HCT116 (cell line): ENCODE data around the gene NDUFB3. TPM values are rescaled to one million over a fixed set of nuclear protein-coding genes. Genes with fewer than 3 reads are reported as not detected.

Experiments
- ATAC-seq: fragments of 200-7000 bp; cut with Tn5 transposase; 2 replicates; pipeline ENCODE4 v1.9.1; 2020; ENCODE audit warnings: mild to moderate bottlenecking, moderate library complexity
- BruUV-seq: library from RNA; stranded (reverse); fragments of 400-500 nt; replicated peaks from 2 replicates; lab custom pipeline; 2021; lab: Mats Ljungman, UMichigan
- CTCF ChIA-PET: fragments of 300-600 bp; sonication (Branson Sonifier 250); formaldehyde crosslinking; loops from one replicate; lab custom pipeline; 2021; ENCODE audit warnings: antibody characterized with exemption; lab: Charles Lee
- POLR2A ChIA-PET: fragments of 300-600, 350-600 bp; sonication (Branson Sonifier 250); formaldehyde crosslinking; loops from one replicate; lab custom pipeline; 2021; ENCODE audit warnings: antibody characterized with exemption; lab: Charles Lee
- RAD21 ChIA-PET, 2 experiments: fragments of 300-600 bp; sonication (Branson Sonifier 250); formaldehyde crosslinking; loops; one replicate each; lab custom pipeline; 2023; ENCODE audit warnings: low total read pairs in 2 of 2; ENCODE audit not compliant: uncharacterized antibody in 2 of 2, unreplicated experiment in 2 of 2, low non-redundant PET in 1 of 2; lab: Charles Lee
- DNase-seq: peaks from one replicate; pipeline ENCODE4 v3.0.0-alpha.2; 2010; ENCODE audit warnings: low read depth, low spot score
- H2AFZ ChIP-seq: fragments of 200-600 bp; shearing (Covaris generic), sonication (generic); 2 replicates; pipeline ENCODE4 v1.6.1; 2017; ENCODE audit warnings: low read depth, mixed run types, mixed read lengths, antibody characterized with exemption, low read length; ENCODE audit not compliant: poor library complexity, severe bottlenecking
- H3K27ac ChIP-seq: 2 replicates; pipeline ENCODE4 v1.5.1; 2012; ENCODE audit warnings: low read depth, low read length
- H3K27me3 ChIP-seq: fragments of 200-600 bp; sonication (generic); 2 replicates; pipeline ENCODE4 v1.6.1; 2016; ENCODE audit warnings: mixed run types, low read length, mixed read lengths; ENCODE audit not compliant: insufficient read depth
- H3K36me3 ChIP-seq, 2 experiments: fragments of 200-500 bp in 1 of 2; fragments of 200-600 bp in 1 of 2; sonication (Bioruptor generic) in 1 of 2; sonication (generic) in 1 of 2; 2 replicates each; pipeline versions ENCODE4 v1.5.1 to v1.6.1; 2014 to 2016; ENCODE audit warnings: low read length in 2 of 2, inconsistent platforms in 1 of 2, mixed read lengths in 1 of 2, mixed run types in 1 of 2; ENCODE audit not compliant: insufficient read depth in 2 of 2, control insufficient read depth in 1 of 2
- H3K4me1 ChIP-seq, 2 experiments: fragments of 200-600 bp in 1 of 2; sonication (generic) in 1 of 2; 2 replicates each; pipeline versions ENCODE4 v1.5.1 to v1.6.1; 2012 to 2017; ENCODE audit warnings: low read length in 2 of 2, inconsistent platforms in 1 of 2, mild to moderate bottlenecking in 1 of 2, mixed read lengths in 1 of 2, mixed run types in 1 of 2, moderate library complexity in 1 of 2; ENCODE audit not compliant: insufficient read depth in 2 of 2, control insufficient read depth in 1 of 2
- H3K4me2 ChIP-seq: fragments of 200-600 bp; sonication (generic); 2 replicates; pipeline ENCODE4 v1.6.1; 2017; ENCODE audit warnings: mixed run types, low read length, mixed read lengths
- H3K4me3 ChIP-seq, 2 experiments: fragments of 200-600 bp in 1 of 2; sonication (generic) in 1 of 2; replicated peaks in 1 of 2; 2 replicates each; pipeline ENCODE4 v1.5.1; 2011 to 2016; ENCODE audit warnings: low read length in 2 of 2, control low read depth in 1 of 2, low read depth in 1 of 2, mild to moderate bottlenecking in 1 of 2, mixed read lengths in 1 of 2, mixed run types in 1 of 2
- H3K79me2 ChIP-seq: fragments of 200-600 bp; sonication (generic); 2 replicates; pipeline ENCODE4 v1.6.1; 2017; ENCODE audit warnings: mild to moderate bottlenecking, mixed run types, low read length, moderate library complexity, mixed read lengths; ENCODE audit not compliant: insufficient read depth
- H3K9ac ChIP-seq: fragments of 200-600 bp; sonication (generic); 2 replicates; pipeline ENCODE4 v1.6.1; 2016; ENCODE audit warnings: low read length, mixed read lengths
- H3K9me2 ChIP-seq: fragments of 200-600 bp; sonication (generic), shearing (Covaris generic); 2 replicates; pipeline ENCODE4 v1.6.1; 2017; ENCODE audit warnings: mixed run types, mild to moderate bottlenecking, moderate library complexity; ENCODE audit not compliant: insufficient read depth
- H3K9me3 ChIP-seq, 2 experiments: fragments of 200-500 bp in 1 of 2; fragments of 200-600 bp in 1 of 2; sonication (Bioruptor generic) in 1 of 2; sonication (generic) in 1 of 2; 2 replicates each; pipeline ENCODE4 v1.6.1; 2014 to 2017; ENCODE audit warnings: low read length in 2 of 2, mixed read lengths in 2 of 2, inconsistent platforms in 1 of 2, low read depth in 1 of 2, mild to moderate bottlenecking in 1 of 2, mixed run types in 1 of 2, moderate library complexity in 1 of 2; ENCODE audit not compliant: control insufficient read depth in 1 of 2, insufficient read depth in 1 of 2
- H4K20me1 ChIP-seq: fragments of 200-600 bp; sonication (generic), shearing (Covaris generic); 2 replicates; pipeline ENCODE4 v1.6.1; 2017; ENCODE audit warnings: mixed run types, mild to moderate bottlenecking, moderate library complexity; ENCODE audit not compliant: insufficient read depth
- EGR1 ChIP-seq: IDR thresholded peaks from 2 replicates; pipeline ENCODE4 v1.6.1; 2012; ENCODE audit warnings: low read depth
- EZH2 ChIP-seq: fragments of 200-600 bp; sonication (generic); IDR thresholded peaks from 2 replicates; pipeline ENCODE4 v1.6.1; 2017; ENCODE audit warnings: antibody characterized with exemption, mixed run types
- FOSL1 ChIP-seq: IDR thresholded peaks from 2 replicates; pipeline ENCODE4 v1.6.1; 2012; ENCODE audit warnings: low read depth
- MAX ChIP-seq: IDR thresholded peaks from 2 replicates; pipeline ENCODE4 v1.6.1; 2012
- POLR2AphosphoS5 ChIP-seq: IDR thresholded peaks from 2 replicates; pipeline ENCODE4 v1.6.1; 2011; ENCODE audit warnings: mild to moderate bottlenecking, low read depth, low read length, moderate library complexity
- SIN3A ChIP-seq: IDR thresholded peaks from 2 replicates; pipeline ENCODE4 v1.6.1; 2012; ENCODE audit warnings: low read depth
- SP1 ChIP-seq: IDR thresholded peaks from 2 replicates; pipeline ENCODE4 v1.6.1; 2012; ENCODE audit warnings: low read depth
- intact Hi-C: fragments of 100-400 bp; cut with micrococcal nuclease; formaldehyde crosslinking; loops from 2 replicates; pipeline ENCODE4 v1.10.0; 2022
- total RNA-seq: library from RNA; stranded (reverse); gene quantifications from one replicate; pipeline ENCODE4 v1.2.1, GENCODE V29; 2021; ENCODE audit not compliant: unreplicated experiment

The NDUFB3 gene
- total RNA-seq, 1 experiment from 2014 or later: 94.6 TPM

GRCh38 chr2:201128933-201129505, 57.2 kb downstream of the NDUFB3 start:
- H3K4me3 ChIP-seq: no peak overlapping the region
- no peak overlapping the region for H2AFZ ChIP-seq
- no peak for TF ChIP-seq EZH2
- TF ChIP-seq EGR1: 0 out of 2 replicates have a peak, but pooled peaks have one; percentile 13
- intact Hi-C loops: no loop called here
- no peak for DNase-seq
- ChIA-PET RAD21 (no interaction called here), CTCF (no interaction called here), POLR2A (no interaction called here)
- H3K79me2 ChIP-seq: peaks cover 74% of the 10 kb centered on the region
- H3K27ac ChIP-seq: no peak overlapping the region
- no peaks in the 10 kb centered on the region for H4K20me1 ChIP-seq
- BruUV-seq: no TSS peak
- H3K9me3 ChIP-seq: no peaks in the 10 kb centered on the region
- H3K9me2 ChIP-seq: no peaks in the 10 kb centered on the region
- H3K27me3 ChIP-seq: no peaks in the 10 kb centered on the region
- peaks cover 10 to 69% of the 10 kb centered on the region in 2 experiments for H3K4me1 ChIP-seq
- ATAC-seq: no peak
- peaks cover 0 to 10% of the 10 kb centered on the region in 2 experiments; a peak in 1 of 4 replicates for H3K36me3 ChIP-seq
- peak overlapping the region; percentile 37 for H3K4me2 ChIP-seq
- peak overlapping the region; percentile 24 for H3K9ac ChIP-seq

- ChIA-PET POLR2A (no interaction called here), CTCF (interaction anchor here (1.5 kb wide), 1 partner anchor 12 kb away, joined by 4 read pairs; no protein-coding TSS in a partner anchor)
Measured at GRCh38 chr2:201130524-201131186, 58.9 kb downstream of the NDUFB3 start.

More at GRCh38 chr2:201130524-201131186, 58.9 kb downstream of the NDUFB3 start:
- intact Hi-C loops: no loop called here
- no TSS peak for BruUV-seq
- peaks cover 0 to 16% of the 10 kb centered on the region in 2 experiments; a peak in 1 of 4 replicates for H3K36me3 ChIP-seq
- H3K9me2 ChIP-seq: no peaks in the 10 kb centered on the region
- peak; percentile 44; the same call in 1 of the 2 replicates for ATAC-seq
- no peak overlapping the region for H3K9ac ChIP-seq
- DNase-seq: no peak
- H3K4me1 ChIP-seq: peaks cover 6 to 53% of the 10 kb centered on the region in 2 experiments; a peak in 3 of 4 replicates
- H4K20me1 ChIP-seq: no peaks in the 10 kb centered on the region
- no peak overlapping the region for H3K27ac ChIP-seq
- H3K9me3 ChIP-seq: no peaks in the 10 kb centered on the region
- H3K79me2 ChIP-seq: peaks cover 58% of the 10 kb centered on the region
- no peak overlapping the region for H3K4me3 ChIP-seq
- H3K4me2 ChIP-seq: peak overlapping the region; percentile 46
- TF ChIP-seq FOSL1 (peak; percentile 55), POLR2AphosphoS5 (no peak), MAX (0 out of 2 replicates have a peak, but pooled peaks have one; percentile 19), SIN3A (0 out of 2 replicates have a peak, but pooled peaks have one; percentile 40), SP1 (peak; percentile 23; the same call in 1 of the 2 replicates)
- no peaks in the 10 kb centered on the region for H3K27me3 ChIP-seq
- H2AFZ ChIP-seq: no peak overlapping the region
- RAD21 ChIA-PET: no interaction called here
